ENCODE measurements around the gene PDP2. TPM values are rescaled to one million over a fixed set of nuclear protein-coding genes. Genes with fewer than 3 reads are reported as not detected.

PDP2 gene
- total and polyA plus RNA-seq, 2 donors (not counting 3 experiments of a cell fraction or from before 2014, with no cell fraction given): 4.4 to 9.3 TPM

DNA sequence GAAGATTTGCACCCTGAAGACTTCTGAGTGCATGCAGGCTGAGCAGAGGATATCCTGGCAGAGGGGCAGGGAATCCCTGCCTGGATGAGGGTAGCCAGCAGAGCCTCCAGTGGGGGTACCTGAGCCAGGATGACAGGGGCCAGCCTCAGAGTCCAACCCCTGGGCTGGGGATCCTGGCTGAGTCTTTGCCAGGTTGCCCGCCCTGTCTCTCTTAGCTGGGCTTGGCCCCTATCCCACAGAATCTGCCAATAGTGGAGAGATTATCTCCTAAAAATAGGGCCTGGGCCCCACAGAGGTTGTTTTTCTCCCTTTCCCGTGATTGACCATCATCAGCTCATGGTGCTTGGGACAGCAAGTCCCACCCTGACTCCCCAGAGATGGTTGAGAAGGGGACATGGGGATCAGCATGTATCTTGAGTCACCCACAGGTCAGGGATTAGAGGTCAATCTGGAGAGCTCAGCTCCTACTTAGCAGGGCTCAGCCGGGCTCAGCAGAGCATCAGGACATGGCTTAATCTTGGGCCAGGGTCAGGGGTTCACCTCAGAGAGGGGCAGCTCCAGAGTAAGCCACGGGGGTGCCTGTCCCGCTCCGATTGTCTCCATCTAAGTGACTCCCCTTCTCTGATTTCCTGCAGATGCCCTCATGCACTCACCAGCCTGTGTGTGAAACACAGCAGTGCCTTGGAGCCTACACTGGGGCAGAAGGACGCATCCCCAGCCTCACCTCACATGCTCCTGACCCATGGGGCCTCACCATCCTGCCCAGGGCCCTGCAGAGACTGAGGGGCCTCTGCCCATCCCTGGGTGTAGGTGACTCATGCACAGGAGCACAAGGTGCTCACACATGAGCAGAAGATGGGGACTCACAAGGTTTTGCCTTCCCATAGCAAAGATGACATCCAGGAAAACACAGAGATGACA, 26.9 kb downstream of the PDP2 start:
- no peaks in the 10 kb centered on the region for H3K9me1 ChIP-seq (replicated peaks; ENCODE audit: control insufficient read depth, extremely low read depth, insufficient read depth, low read length)
- TF ChIP-seq GATA2 (IDR thresholded peaks at IDR 0.05; ENCODE audit: insufficient read depth, insufficient read length, low read depth, low read length) (no peak), JUN (IDR thresholded peaks at IDR 0.05; ENCODE audit: borderline replicate concordance, insufficient read depth, insufficient read length, low read depth) (no peak), POLR2A (IDR thresholded peaks at IDR 0.05; ENCODE audit: low read depth, low read length) (no peak), MYC (IDR thresholded peaks at IDR 0.05; ENCODE audit: low read depth, low read length) (no peak), POLR2AphosphoS5 (IDR thresholded peaks at IDR 0.05; ENCODE audit: insufficient read depth, low read depth, low read length) (no peak), FOS (IDR thresholded peaks at IDR 0.05; ENCODE audit: borderline replicate concordance, insufficient read depth, low read length) (no peak), EZH2 (IDR thresholded peaks at IDR 0.05; ENCODE audit: borderline replicate concordance, low read depth, low read length, severe bottlenecking) (no peak)
- TF ChIP-seq, protein P1, sequence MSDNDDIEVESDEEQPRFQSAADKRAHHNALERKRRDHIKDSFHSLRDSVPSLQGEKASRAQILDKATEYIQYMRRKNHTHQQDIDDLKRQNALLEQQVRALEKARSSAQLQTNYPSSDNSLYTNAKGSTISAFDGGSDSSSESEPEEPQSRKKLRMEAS (IDR thresholded peaks at IDR 0.05; ENCODE audit: insufficient read depth, insufficient read length): no peak
- TF ChIP-seq, protein P2, sequence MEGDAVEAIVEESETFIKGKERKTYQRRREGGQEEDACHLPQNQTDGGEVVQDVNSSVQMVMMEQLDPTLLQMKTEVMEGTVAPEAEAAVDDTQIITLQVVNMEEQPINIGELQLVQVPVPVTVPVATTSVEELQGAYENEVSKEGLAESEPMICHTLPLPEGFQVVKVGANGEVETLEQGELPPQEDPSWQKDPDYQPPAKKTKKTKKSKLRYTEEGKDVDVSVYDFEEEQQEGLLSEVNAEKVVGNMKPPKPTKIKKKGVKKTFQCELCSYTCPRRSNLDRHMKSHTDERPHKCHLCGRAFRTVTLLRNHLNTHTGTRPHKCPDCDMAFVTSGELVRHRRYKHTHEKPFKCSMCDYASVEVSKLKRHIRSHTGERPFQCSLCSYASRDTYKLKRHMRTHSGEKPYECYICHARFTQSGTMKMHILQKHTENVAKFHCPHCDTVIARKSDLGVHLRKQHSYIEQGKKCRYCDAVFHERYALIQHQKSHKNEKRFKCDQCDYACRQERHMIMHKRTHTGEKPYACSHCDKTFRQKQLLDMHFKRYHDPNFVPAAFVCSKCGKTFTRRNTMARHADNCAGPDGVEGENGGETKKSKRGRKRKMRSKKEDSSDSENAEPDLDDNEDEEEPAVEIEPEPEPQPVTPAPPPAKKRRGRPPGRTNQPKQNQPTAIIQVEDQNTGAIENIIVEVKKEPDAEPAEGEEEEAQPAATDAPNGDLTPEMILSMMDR (IDR thresholded peaks at IDR 0.05; ENCODE audit: extremely low read depth in 1 of 2, insufficient read depth in 1 of 2, low read depth in 1 of 2, low read length in 2 of 2): no peak
- no peak overlapping the region for H3K4me3 ChIP-seq (replicated peaks in 1 of 3; ENCODE audit: insufficient read depth in 1 of 3, low read depth in 1 of 3, low read length in 3 of 3)
- H3K79me2 ChIP-seq (ENCODE audit: control insufficient read depth, insufficient read depth, low read length): no peaks in the 10 kb centered on the region
- H3K36me3 ChIP-seq (ENCODE audit: control insufficient read depth in 2 of 2, extremely low read depth in 1 of 2, insufficient read depth in 2 of 2, low read length in 2 of 2): no peaks in the 10 kb centered on the region
- POLR2A ChIA-PET: no interaction called here
- DNase-seq (ENCODE audit: low read depth, low spot score) (no peak), FAIRE-seq (no peak)
- H2AFZ ChIP-seq (ENCODE audit: low read depth, low read length): no peak overlapping the region
- H3K27me3 ChIP-seq (ENCODE audit: control insufficient read depth in 2 of 2, insufficient read depth in 2 of 2, low read length in 2 of 2): no peaks in the 10 kb centered on the region
- intact Hi-C loops (cut with micrococcal nuclease): no loop called here
- no peak overlapping the region for H3K4me2 ChIP-seq (ENCODE audit: insufficient read depth, low read length)
- CTCF ChIA-PET: interaction anchor here (0.9 to 1.7 kb wide), 6 partner anchors 10 to 248 kb away, joined by 3 to 7 read pairs (median 3); partner anchors contain the start of gene CDH16
- no peaks in the 10 kb centered on the region for H4K20me1 ChIP-seq (replicated peaks; ENCODE audit: control insufficient read depth, extremely low read depth, insufficient read depth, low read length)
- dilution Hi-C loops (cut with MboI; ENCODE audit: extremely low pct_ligation_motif_present, low sequenced_read_pairs): no loop called here
- no peaks in the 10 kb centered on the region for H3K4me1 ChIP-seq (ENCODE audit: control insufficient read depth, extremely low read depth, insufficient read depth, low read length)
- no peak overlapping the region for H3K9ac ChIP-seq (replicated peaks; ENCODE audit: extremely low read depth, insufficient read depth, low read length)
- no peak overlapping the region for H3K27ac ChIP-seq (ENCODE audit: insufficient read depth, low read depth, low read length)
- no TSS peak for BruUV-seq (replicated peaks)
- no peaks in the 10 kb centered on the region for H3K9me3 ChIP-seq (replicated peaks; ENCODE audit: control insufficient read depth, insufficient read depth, low read length)
